ENCODE measurements around the gene EEA1. TPM values are rescaled to one million over a fixed set of nuclear protein-coding genes. Genes with fewer than 3 reads are reported as not detected.

The EEA1 gene
- total RNA-seq, 1 experiment from 2014 or later, result 35.7 TPM

GRCh38 chr12:92950011-92950410, 20.9 kb upstream of the EEA1 start:
- H3K9me3 ChIP-seq (ENCODE audit: low read depth, low read length, poor library complexity, severe bottlenecking), result peaks cover 5% of the 10 kb centered on the region
- no peak for DNase-seq (ENCODE audit: low spot score)
- H3K4me1 ChIP-seq (ENCODE audit: insufficient read depth, low read length, poor library complexity, severe bottlenecking), result no peaks in the 10 kb centered on the region
- intact Hi-C loops (cut with micrococcal nuclease; ENCODE audit: unreplicated experiment), result no loop called here
- BruUV-seq (replicated peaks), result no TSS peak
- TF ChIP-seq EZH2 (IDR thresholded peaks at IDR 0.05; ENCODE audit: borderline replicate concordance, low read depth, low read length, poor library complexity, severe bottlenecking) (no peak), CTCF (conservative IDR thresholded peaks at IDR 0.05; ENCODE audit: low read depth, low read length) (no peak)
- no peaks in the 10 kb centered on the region for H3K27me3 ChIP-seq (replicated peaks; ENCODE audit: insufficient read depth, low read depth, low read length, poor library complexity)
- H3K36me3 ChIP-seq (ENCODE audit: insufficient read depth, low read length, poor library complexity, severe bottlenecking), result no peaks in the 10 kb centered on the region
- ChIA-PET CTCF (no interaction called here), POLR2A (ENCODE audit: low non-redundant PET) (no interaction called here)
- H3K27ac ChIP-seq (ENCODE audit: low read depth, low read length, poor library complexity, severe bottlenecking), result no peak overlapping the region
- H3K4me3 ChIP-seq (ENCODE audit: low read depth, low read length, poor library complexity, severe bottlenecking), result no peak overlapping the region

GRCh38 chr12:92949466-92949865, 20.4 kb upstream of the EEA1 start:
- Histone ChIP-seq H3K4me3 (ENCODE audit: low read depth, low read length, poor library complexity, severe bottlenecking) (no peak overlapping the region), H3K4me1 (ENCODE audit: insufficient read depth, low read length, poor library complexity, severe bottlenecking) (no peaks in the 10 kb centered on the region), H3K27me3 (replicated peaks; ENCODE audit: insufficient read depth, low read depth, low read length, poor library complexity) (no peaks in the 10 kb centered on the region), H3K27ac (ENCODE audit: low read depth, low read length, poor library complexity, severe bottlenecking) (no peak overlapping the region), H3K9me3 (ENCODE audit: low read depth, low read length, poor library complexity, severe bottlenecking) (peaks cover 5% of the 10 kb centered on the region), H3K36me3 (ENCODE audit: insufficient read depth, low read length, poor library complexity, severe bottlenecking) (no peaks in the 10 kb centered on the region)
- ChIA-PET POLR2A (ENCODE audit: low non-redundant PET) (no interaction called here), CTCF (no interaction called here)
- TF ChIP-seq CTCF (conservative IDR thresholded peaks at IDR 0.05; ENCODE audit: low read depth, low read length) (no peak), EZH2 (IDR thresholded peaks at IDR 0.05; ENCODE audit: borderline replicate concordance, low read depth, low read length, poor library complexity, severe bottlenecking) (no peak)
- no peak for DNase-seq (ENCODE audit: low spot score)
- intact Hi-C loops (cut with micrococcal nuclease; ENCODE audit: unreplicated experiment), result no loop called here
- BruUV-seq (replicated peaks), result no TSS peak

GRCh38 chr12:92947589-92948215, 18.6 kb upstream of the EEA1 start:
- no peaks in the 10 kb centered on the region for H3K9me3 ChIP-seq (ENCODE audit: low read depth, low read length, poor library complexity, severe bottlenecking)
- ChIA-PET CTCF (no interaction called here), POLR2A (ENCODE audit: low non-redundant PET) (no interaction called here)
- H3K27me3 ChIP-seq (replicated peaks; ENCODE audit: insufficient read depth, low read depth, low read length, poor library complexity), result no peaks in the 10 kb centered on the region
- H3K4me1 ChIP-seq (ENCODE audit: insufficient read depth, low read length, poor library complexity, severe bottlenecking), result no peaks in the 10 kb centered on the region
- no peak overlapping the region for H3K27ac ChIP-seq (ENCODE audit: low read depth, low read length, poor library complexity, severe bottlenecking)
- no peaks in the 10 kb centered on the region for H3K36me3 ChIP-seq (ENCODE audit: insufficient read depth, low read length, poor library complexity, severe bottlenecking)
- DNase-seq (ENCODE audit: low spot score), result no peak
- BruUV-seq (replicated peaks), result no TSS peak
- H3K4me3 ChIP-seq (ENCODE audit: low read depth, low read length, poor library complexity, severe bottlenecking), result no peak overlapping the region
- TF ChIP-seq CTCF (conservative IDR thresholded peaks at IDR 0.05; ENCODE audit: low read depth, low read length), result no peak
- no peak for TF ChIP-seq EZH2 (IDR thresholded peaks at IDR 0.05; ENCODE audit: borderline replicate concordance, low read depth, low read length, poor library complexity, severe bottlenecking)
- intact Hi-C loops (cut with micrococcal nuclease; ENCODE audit: unreplicated experiment), result no loop called here

Data from A673 (cell line).